Neural cell (in vitro differentiated cells): ENCODE results near the gene RPL12. TPM values are rescaled to one million over a fixed set of nuclear protein-coding genes. Genes with fewer than 3 reads are reported as not detected.

Experiments used
- H2AFZ ChIP-seq: fragments of 200-600, 300-800 bp; sonication (generic), shearing (Covaris generic); 2 replicates; pipeline ENCODE4 v1.6.0; 2014; ENCODE audit warnings: low read depth, mild to moderate bottlenecking, antibody characterized with exemption, low read length, moderate library complexity
- H3F3A ChIP-seq: fragments of 200-600 bp; shearing (Covaris generic); 2 replicates; pipeline ENCODE4 v1.6.1; 2016; ENCODE audit warnings: mild to moderate bottlenecking, moderate library complexity, mixed read lengths, antibody characterized with exemption, low read length; ENCODE audit not compliant: insufficient read depth, poor library complexity, severe bottlenecking
- H3K27ac ChIP-seq: fragments of 200-600, 300-800 bp; sonication (generic), shearing (Covaris generic); 2 replicates; pipeline ENCODE4 v1.5.1; 2014; ENCODE audit warnings: mild to moderate bottlenecking, low read length, moderate library complexity
- H3K27me3 ChIP-seq: fragments of 300-800, 200-600 bp; sonication (generic), shearing (Covaris generic); 2 replicates; pipeline ENCODE4 v1.6.0; 2014; ENCODE audit warnings: mild to moderate bottlenecking, low read depth, low read length, moderate library complexity; ENCODE audit not compliant: insufficient read depth
- H3K36me3 ChIP-seq: fragments of 300-800, 200-600 bp; sonication (generic), shearing (Covaris generic); 2 replicates; pipeline ENCODE4 v1.5.1; 2014; ENCODE audit warnings: mild to moderate bottlenecking, antibody characterized with exemption, low read length, moderate library complexity; ENCODE audit not compliant: insufficient read depth
- H3K4me2 ChIP-seq: fragments of 300-800, 200-600 bp; sonication (generic), shearing (Covaris generic); 2 replicates; pipeline ENCODE4 v1.6.0; 2014; ENCODE audit warnings: mild to moderate bottlenecking, low read length
- H3K4me3 ChIP-seq: fragments of 300-800, 200-600 bp; sonication (generic), shearing (Covaris generic); 2 replicates; pipeline ENCODE4 v1.5.1; 2014; ENCODE audit warnings: mild to moderate bottlenecking, low read length, moderate library complexity
- H3K79me2 ChIP-seq: fragments of 200-600 bp; shearing (Covaris generic); replicated peaks from 2 replicates; pipeline ENCODE4 v1.6.0; 2014; ENCODE audit warnings: mild to moderate bottlenecking, low read length, moderate library complexity; ENCODE audit not compliant: insufficient read depth
- H3K9ac ChIP-seq: fragments of 300-800, 200-600 bp; sonication (generic), shearing (Covaris generic); 2 replicates; pipeline ENCODE4 v1.6.1; 2016; ENCODE audit warnings: mild to moderate bottlenecking, low read length, mixed read lengths
- H3K9me2 ChIP-seq: fragments of 200-600 bp; shearing (Covaris generic); 2 replicates; pipeline ENCODE4 v1.6.1; 2016; ENCODE audit warnings: mild to moderate bottlenecking, low read length, mixed read lengths; ENCODE audit not compliant: insufficient read depth
- H3K9me3 ChIP-seq: fragments of 200-600, 300-800 bp; sonication (generic), shearing (Covaris generic); 2 replicates; pipeline ENCODE4 v1.6.1; 2016; ENCODE audit warnings: mild to moderate bottlenecking, mixed run types, low read length, moderate library complexity, mixed read lengths
- H4K20me1 ChIP-seq: fragments of 200-600 bp; shearing (Covaris generic); 2 replicates; pipeline ENCODE4 v1.6.1; 2016; ENCODE audit warnings: mild to moderate bottlenecking, mixed run types; ENCODE audit not compliant: insufficient read depth
- CTCF ChIP-seq: fragments of 450-650 bp; IDR thresholded peaks from 2 replicates; pipeline ENCODE4 v1.5.1; 2014; ENCODE audit warnings: antibody characterized with exemption, mild to moderate bottlenecking, moderate library complexity; ENCODE audit not compliant: poor library complexity, severe bottlenecking
- EP300 ChIP-seq: fragments of 450-650 bp; conservative IDR thresholded peaks from 2 replicates; pipeline ENCODE4 v1.6.1; 2014; ENCODE audit warnings: antibody characterized with exemption, mild to moderate bottlenecking, moderate library complexity; ENCODE audit not compliant: poor library complexity, severe bottlenecking
- EZH2 ChIP-seq: fragments of 200-600, 300-800 bp; shearing (Covaris generic), sonication (generic); IDR thresholded peaks from 2 replicates; pipeline ENCODE4 v1.6.1; 2014; ENCODE audit warnings: antibody characterized with exemption, low read length, borderline replicate concordance, mild to moderate bottlenecking; ENCODE audit not compliant: insufficient read depth, poor library complexity, severe bottlenecking
- MXI1 ChIP-seq: fragments of 450-650 bp; conservative IDR thresholded peaks from 2 replicates; pipeline ENCODE4 v1.6.1; 2014; ENCODE audit warnings: antibody characterized with exemption, mild to moderate bottlenecking; ENCODE audit not compliant: poor library complexity, severe bottlenecking
- POLR2AphosphoS5 ChIP-seq: IDR thresholded peaks from 2 replicates; pipeline ENCODE4 v1.6.1; 2012
- RAD21 ChIP-seq: fragments of 450-650 bp; conservative IDR thresholded peaks from 2 replicates; pipeline ENCODE4 v1.6.1; 2014; ENCODE audit warnings: antibody characterized with exemption, mild to moderate bottlenecking, moderate library complexity
- REST ChIP-seq: IDR thresholded peaks from 2 replicates; pipeline ENCODE4 v1.6.1; 2012; ENCODE audit warnings: borderline replicate concordance
- SMC3 ChIP-seq: fragments of 450-650 bp; conservative IDR thresholded peaks from 2 replicates; pipeline ENCODE4 v1.6.1; 2014; ENCODE audit warnings: antibody characterized with exemption, mild to moderate bottlenecking, moderate library complexity; ENCODE audit not compliant: poor library complexity
- TAF1 ChIP-seq: IDR thresholded peaks from 2 replicates; pipeline ENCODE4 v1.6.1; 2012; ENCODE audit warnings: low read depth
- polyA plus RNA-seq: library from polyadenylated mRNA; depleted of rRNA; stranded (reverse); fragments of >200 nt; gene quantifications from 2 replicates; pipeline ENCODE4 v1.2.3, GENCODE V29; 2014

The RPL12 gene
- polyA plus RNA-seq, 1 donor from 2014 or later: 862 TPM

DNA sequence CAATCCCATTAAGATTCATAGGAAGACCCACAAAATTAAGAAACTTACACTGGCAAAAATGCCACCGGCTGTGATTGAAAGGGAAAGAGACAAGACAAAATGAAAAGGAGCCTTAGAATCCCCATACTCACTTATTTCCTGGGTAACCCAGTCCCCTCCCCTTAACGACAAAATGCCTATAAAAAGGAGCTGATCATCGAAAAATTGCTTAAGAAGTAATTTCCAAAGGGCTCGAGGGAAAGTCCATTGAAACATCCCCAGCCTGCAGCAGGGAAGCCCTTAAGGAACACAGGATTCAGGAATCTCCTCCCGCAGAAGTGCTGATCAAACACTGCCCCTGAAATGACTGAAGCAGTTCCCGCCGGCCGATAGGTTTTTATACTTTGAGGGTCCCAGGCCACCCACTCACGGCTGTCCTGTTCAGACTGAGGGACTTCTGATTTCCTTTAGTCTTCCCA is 27.7 kb downstream of the RPL12 start:
- Histone ChIP-seq H3K79me2 (peaks cover 15% of the 10 kb centered on the region), H3K36me3 (no peaks in the 10 kb centered on the region), H3K4me2 (peak overlapping the region; percentile 74), H3K4me3 (peak overlapping the region; percentile 70), H2AFZ (peak overlapping the region; percentile 67), H3K9me2 (no peaks in the 10 kb centered on the region), H3K9me3 (no peaks in the 10 kb centered on the region), H4K20me1 (no peaks in the 10 kb centered on the region), H3K27ac (peak overlapping the region; percentile 94), H3F3A (no peaks in the 10 kb centered on the region), H3K9ac (peak overlapping the region; percentile 83), H3K27me3 (no peaks in the 10 kb centered on the region)
- TF ChIP-seq SMC3: no peak
- no peak for TF ChIP-seq CTCF
- TF ChIP-seq TAF1: no peak
- TF ChIP-seq EP300: no peak
- TF ChIP-seq EZH2: no peak
- no peak for TF ChIP-seq MXI1
- TF ChIP-seq RAD21: no peak
- no peak for TF ChIP-seq POLR2AphosphoS5
- TF ChIP-seq REST: no peak

GRCh38 chr9:127422787-127423186 is 28.4 kb downstream of the RPL12 start:
- H3F3A ChIP-seq: no peaks in the 10 kb centered on the region
- no peak overlapping the region for H3K27ac ChIP-seq
- peak overlapping the region; percentile 83 for H3K9ac ChIP-seq
- no peak overlapping the region for H2AFZ ChIP-seq
- TF ChIP-seq CTCF: no peak
- TF ChIP-seq EZH2: no peak
- TF ChIP-seq EP300: no peak
- no peak for TF ChIP-seq RAD21
- no peak for TF ChIP-seq MXI1
- TF ChIP-seq POLR2AphosphoS5: no peak
- TF ChIP-seq SMC3: no peak
- H3K9me3 ChIP-seq: no peaks in the 10 kb centered on the region
- H4K20me1 ChIP-seq: no peaks in the 10 kb centered on the region
- no peaks in the 10 kb centered on the region for H3K9me2 ChIP-seq
- H3K79me2 ChIP-seq: peaks cover 15% of the 10 kb centered on the region
- no peaks in the 10 kb centered on the region for H3K36me3 ChIP-seq
- H3K4me2 ChIP-seq: peak overlapping the region; percentile 74
- no peaks in the 10 kb centered on the region for H3K27me3 ChIP-seq
- H3K4me3 ChIP-seq: peak overlapping the region; percentile 70
